Right atrium auricular region (tissue), 2 donors: Measurements from ENCODE around the gene NRIP3. TPM values are rescaled to one million over a fixed set of nuclear protein-coding genes. Genes with fewer than 3 reads are reported as not detected.
A peak's percentile ranks its signal among the peaks of the same experiment; 100 is the strongest.

ENCODE experiments used
- DNase-seq: peaks from one replicate; pipeline ENCODE4 v3.0.0-alpha.2; 2019; ENCODE audit warnings: low spot score
- H3K27ac ChIP-seq, 2 donors: fragments of 200-600 bp; sonication (generic); 1 replicate in 1 of 2; 2 replicates in 1 of 2; pipeline ENCODE4 v1.5.1; 2016 to 2019
- H3K27me3 ChIP-seq, 2 donors: fragments of 200-600 bp; sonication (generic); one replicate each; pipeline versions ENCODE4 v1.5.1 to v1.6.0; 2017 to 2019
- H3K36me3 ChIP-seq: fragments of 200-600 bp; sonication (generic); one replicate; pipeline ENCODE4 v1.5.1; 2016
- H3K4me1 ChIP-seq, 2 donors: fragments of 200-600 bp; sonication (generic); one replicate each; pipeline versions ENCODE4 v1.5.1 to v1.6.0; 2017 to 2019
- H3K4me3 ChIP-seq, 2 donors: fragments of 200-600 bp; sonication (generic); 1 replicate in 1 of 2; 2 replicates in 1 of 2; pipeline ENCODE4 v1.5.1; 2017 to 2019; ENCODE audit warnings: mild to moderate bottlenecking in 1 of 2, moderate library complexity in 1 of 2
- H3K9me3 ChIP-seq, 2 donors: fragments of 200-600 bp; sonication (generic); one replicate each; pipeline ENCODE4 v1.5.1; 2019
- CTCF ChIP-seq, 2 donors: fragments of 200-600 bp; sonication (generic); IDR thresholded peaks; one replicate each; pipeline ENCODE4 v1.5.1; 2019; ENCODE audit warnings: antibody characterized with exemption in 2 of 2
- total RNA-seq, 2 donors: library from RNA; depleted of rRNA; stranded (reverse); fragments of >200 nt; gene quantifications; one replicate each; pipeline ENCODE4 v1.1.0, GENCODE V29; 2016

Gene NRIP3
- total RNA-seq, 2 donors from 2014 or later, result 1.4 to 2.0 TPM

GRCh38 chr11:9008011-9008550 lies 4.3 kb upstream of the NRIP3 start:
- no peak overlapping the region for H3K27ac ChIP-seq
- TF ChIP-seq CTCF (IDR thresholded peaks at IDR 0.05), result no peak
- no peak for DNase-seq
- H3K27me3 ChIP-seq, result no peaks in the 10 kb centered on the region
- H3K36me3 ChIP-seq, result no peaks in the 10 kb centered on the region
- H3K9me3 ChIP-seq, result peaks cover 0 to 6% of the 10 kb centered on the region in 2 donors
- no peak overlapping the region for H3K4me3 ChIP-seq
- peaks cover 0 to 16% of the 10 kb centered on the region in 2 donors for H3K4me1 ChIP-seq

GRCh38 chr11:9005087-9005486 lies 1.3 kb upstream of the NRIP3 start:
- H3K27ac ChIP-seq, result no peak overlapping the region
- DNase-seq, result no peak
- H3K27me3 ChIP-seq, result no peaks in the 10 kb centered on the region
- no peak for TF ChIP-seq CTCF (IDR thresholded peaks at IDR 0.05)
- no peaks in the 10 kb centered on the region for H3K36me3 ChIP-seq
- H3K4me3 ChIP-seq, result no peak overlapping the region
- H3K4me1 ChIP-seq, result peaks cover 0 to 18% of the 10 kb centered on the region in 2 donors
- H3K9me3 ChIP-seq, result no peaks in the 10 kb centered on the region

GRCh38 chr11:9004183-9004926 lies 554 bp upstream of the NRIP3 start:
- H3K27ac ChIP-seq, result no peak overlapping the region
- no peaks in the 10 kb centered on the region for H3K9me3 ChIP-seq
- H3K36me3 ChIP-seq, result no peaks in the 10 kb centered on the region
- peak overlapping the region; percentile 37 to 56 for H3K4me3 ChIP-seq
- TF ChIP-seq CTCF (IDR thresholded peaks at IDR 0.05), result no peak
- DNase-seq, result no peak
- peaks cover 0 to 18% of the 10 kb centered on the region in 2 donors for H3K4me1 ChIP-seq
- no peaks in the 10 kb centered on the region for H3K27me3 ChIP-seq

- Histone ChIP-seq H3K36me3 (no peaks in the 10 kb centered on the region), H3K27ac (peak overlapping the region in 1 of 2 donors; percentile 43), H3K4me1 (peaks cover 0 to 18% of the 10 kb centered on the region in 2 donors), H3K9me3 (no peaks in the 10 kb centered on the region), H3K27me3 (no peaks in the 10 kb centered on the region), H3K4me3 (peak overlapping the region; percentile 37 to 56)
- DNase-seq, result no peak
- TF ChIP-seq CTCF (IDR thresholded peaks at IDR 0.05), result no peak
Measured at GRCh38 chr11:9002920-9003572, 755 bp downstream of the NRIP3 start.

- no peaks in the 10 kb centered on the region for H3K27me3 ChIP-seq
- no peak overlapping the region for H3K4me3 ChIP-seq
- peaks cover 0 to 18% of the 10 kb centered on the region in 2 donors for H3K4me1 ChIP-seq
- no peak for DNase-seq
- no peaks in the 10 kb centered on the region for H3K36me3 ChIP-seq
- no peak for TF ChIP-seq CTCF (IDR thresholded peaks at IDR 0.05)
- no peak overlapping the region for H3K27ac ChIP-seq
- no peaks in the 10 kb centered on the region for H3K9me3 ChIP-seq
Measured at GRCh38 chr11:9001736-9002135, 2.1 kb downstream of the NRIP3 start.
